Gastroesophageal sphincter (tissue), 3 donors: ENCODE results near the gene CCT7.

ENCODE experiments used
- CTCF ChIP-seq, 4 experiments: fragments of 200-600 bp in 2 of 4; fragments of 450-650 bp in 2 of 4; sonication (generic) in 1 of 4; IDR thresholded peaks; one replicate each; pipeline ENCODE4 v1.5.1; 2017 to 2019; ENCODE audit warnings: antibody characterized with exemption in 4 of 4, mild to moderate bottlenecking in 2 of 4, moderate library complexity in 2 of 4
- EP300 ChIP-seq: sonication (generic); formaldehyde crosslinking; IDR thresholded peaks from one replicate; pipeline ENCODE4 v1.6.1; 2017; ENCODE audit warnings: antibody characterized with exemption, mild to moderate bottlenecking
- POLR2A ChIP-seq, 2 donors: fragments of 450-650 bp; IDR thresholded peaks; one replicate each; pipeline ENCODE4 v1.6.1; 2017; ENCODE audit warnings: antibody characterized with exemption in 2 of 2, mild to moderate bottlenecking in 2 of 2, moderate library complexity in 1 of 2
- POLR2AphosphoS5 ChIP-seq: sonication (generic); formaldehyde crosslinking; IDR thresholded peaks from one replicate; pipeline ENCODE4 v1.6.1; 2017; ENCODE audit warnings: antibody characterized with exemption

- TF ChIP-seq CTCF (IDR thresholded peaks at IDR 0.05): peak in 1 of 4 experiments; percentile 12
- TF ChIP-seq POLR2A (IDR thresholded peaks at IDR 0.05): no peak
- TF ChIP-seq EP300: no peak
- TF ChIP-seq POLR2AphosphoS5: no peak
Observed at GRCh38 chr2:73268830-73269685, 35.0 kb downstream of the CCT7 start.
